Measurements from ENCODE around the gene MYADM. TPM values are rescaled to one million over a fixed set of nuclear protein-coding genes. Genes with fewer than 3 reads are reported as not detected.

The MYADM gene
- total and polyA plus RNA-seq, 9 donors: 21.9 to 234 (median 218) TPM

DNA sequence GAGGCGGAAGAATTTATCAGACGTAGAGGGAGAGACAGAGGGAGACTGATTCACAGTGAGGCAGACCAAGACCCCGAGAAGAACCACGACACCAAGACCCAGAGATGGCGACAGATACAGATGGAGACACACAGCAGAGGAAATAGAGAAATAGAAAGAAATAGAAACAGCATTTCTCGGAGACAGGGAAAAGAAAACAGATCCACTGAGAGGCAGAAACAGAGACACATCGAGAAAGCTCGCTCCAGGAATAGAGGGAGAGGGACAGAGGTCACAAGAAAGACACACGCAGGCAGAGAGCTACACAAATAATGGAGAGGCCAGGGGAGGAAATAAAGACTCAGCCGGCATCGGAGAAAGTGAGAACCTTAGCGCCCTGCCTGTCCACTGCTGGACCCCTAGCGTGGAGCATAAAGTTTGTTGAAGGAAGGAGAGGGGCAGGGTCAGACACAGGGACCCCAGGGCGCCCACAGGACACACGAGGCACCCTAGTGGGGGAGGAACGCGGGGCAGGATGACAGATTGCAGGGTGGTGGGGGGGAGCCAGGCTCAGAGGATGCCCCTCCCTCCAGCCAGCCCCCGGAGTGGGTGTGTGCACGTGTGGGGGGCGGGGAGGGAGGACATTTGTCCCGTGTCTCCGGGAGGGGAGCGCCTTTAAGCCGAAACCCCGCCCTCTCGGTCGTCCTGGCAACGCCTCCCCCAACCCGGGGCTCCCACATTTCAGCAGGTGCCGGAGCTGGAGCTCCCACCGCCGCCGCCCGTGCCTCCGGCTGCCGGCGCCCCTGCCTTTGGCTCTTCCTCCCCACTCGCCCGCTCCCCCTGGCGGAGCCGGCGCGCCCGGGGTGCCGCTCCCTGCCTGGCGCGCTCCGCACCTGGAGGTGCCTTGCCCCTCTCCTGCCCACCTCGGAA lies 14.1 kb downstream of the MYADM start, which contains the start of gene PRKCG:
Gene PRKCG, plus strand, starts transcription at position 716 of the 909 bp plus-strand sequence. CDS start 298 bp downstream, outside the sequence.
- H3K27me3 ChIP-seq (ENCODE audit: control insufficient read depth, insufficient read depth, low read length): peaks cover 66% of the 10 kb centered on the region

GRCh38 chr19:53882391-53883050 lies 14.8 kb downstream of the MYADM start:
- peak; percentile 27 for DNase-seq
- 6% methylated on average over 9 of the region's 18 CpGs for WGBS (ENCODE audit: insufficient coverage)
- H3K4me3 ChIP-seq (ENCODE audit: low read length): no peak overlapping the region
- peaks cover 42% of the 10 kb centered on the region for H3K4me1 ChIP-seq (ENCODE audit: control insufficient read depth, insufficient read depth, low read length)
- H3K27ac ChIP-seq (ENCODE audit: low read length): no peak overlapping the region
- peaks cover 67% of the 10 kb centered on the region for H3K27me3 ChIP-seq (ENCODE audit: control insufficient read depth, insufficient read depth, low read length)
- no peaks in the 10 kb centered on the region for H3K36me3 ChIP-seq (ENCODE audit: control insufficient read depth, insufficient read depth, low read length)
- no peaks in the 10 kb centered on the region for H3K9me3 ChIP-seq (replicated peaks; ENCODE audit: control insufficient read depth, low read depth, low read length)

More for the DNA sequence above, 14.1 kb downstream of the MYADM start, which contains the start of gene PRKCG:
- H3K36me3 ChIP-seq (ENCODE audit: control insufficient read depth, insufficient read depth, low read length): peaks cover 6% of the 10 kb centered on the region
- H3K4me1 ChIP-seq (ENCODE audit: control insufficient read depth, insufficient read depth, low read length): peaks cover 46% of the 10 kb centered on the region
- peak within 1 kb of the TSS; percentile 29 for H3K4me3 ChIP-seq (ENCODE audit: low read length)
- 1% methylated on average over 45 of the region's 49 CpGs for WGBS (ENCODE audit: insufficient coverage)
- H3K9me3 ChIP-seq (replicated peaks; ENCODE audit: control insufficient read depth, low read depth, low read length): no peaks in the 10 kb centered on the region
- peak; percentile 62 for DNase-seq
- no peak within 1 kb of the TSS for H3K27ac ChIP-seq (ENCODE audit: low read length)

- Histone ChIP-seq H3K4me3 (ENCODE audit: low read length) (no peak overlapping the region), H3K4me1 (ENCODE audit: control insufficient read depth, insufficient read depth, low read length) (peaks cover 42% of the 10 kb centered on the region), H3K27ac (ENCODE audit: low read length) (no peak overlapping the region), H3K9me3 (replicated peaks; ENCODE audit: control insufficient read depth, low read depth, low read length) (no peaks in the 10 kb centered on the region), H3K36me3 (ENCODE audit: control insufficient read depth, insufficient read depth, low read length) (no peaks in the 10 kb centered on the region), H3K27me3 (ENCODE audit: control insufficient read depth, insufficient read depth, low read length) (peaks cover 67% of the 10 kb centered on the region)
- WGBS (ENCODE audit: insufficient coverage): 7% methylated on average over 3 of the region's 19 CpGs
- peak; percentile 19 for DNase-seq
These were observed 15.6 kb downstream of the MYADM start for GRCh38 chr19:53883231-53883661.

DNA sequence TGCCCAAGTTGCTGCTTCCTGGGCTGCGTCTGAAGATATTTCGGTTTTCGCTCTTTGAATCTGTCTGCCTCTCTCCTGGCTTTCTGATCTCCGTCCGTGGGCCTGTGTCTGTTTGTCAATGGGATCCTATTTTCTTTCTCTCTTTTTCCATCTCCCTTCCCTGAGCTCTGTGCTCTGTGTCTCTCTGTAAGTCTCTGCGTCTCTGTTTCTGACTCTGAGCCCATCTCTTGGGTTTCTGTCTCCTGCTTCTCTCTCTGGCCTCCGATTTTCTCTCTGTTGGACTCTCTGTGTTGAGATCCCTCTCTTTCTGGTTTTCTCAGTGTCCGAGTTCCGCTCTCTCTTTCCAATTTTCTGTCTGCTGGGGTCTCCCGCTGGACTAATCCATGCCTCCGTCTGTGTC lies 16.1 kb downstream of the MYADM start:
- Histone ChIP-seq H3K27ac (ENCODE audit: low read length) (no peak overlapping the region), H3K4me3 (ENCODE audit: low read length) (no peak overlapping the region), H3K36me3 (ENCODE audit: control insufficient read depth, insufficient read depth, low read length) (no peaks in the 10 kb centered on the region), H3K4me1 (ENCODE audit: control insufficient read depth, insufficient read depth, low read length) (peaks cover 41% of the 10 kb centered on the region), H3K9me3 (replicated peaks; ENCODE audit: control insufficient read depth, low read depth, low read length) (no peaks in the 10 kb centered on the region), H3K27me3 (ENCODE audit: control insufficient read depth, insufficient read depth, low read length) (peaks cover 67% of the 10 kb centered on the region)
- WGBS (ENCODE audit: insufficient coverage): 8% methylated on average over 11 of the region's 11 CpGs
- no peak for DNase-seq

GRCh38 chr19:53884256-53884655 lies 16.6 kb downstream of the MYADM start:
- DNase-seq: no peak
- WGBS (ENCODE audit: insufficient coverage): 39% methylated on average over 6 of the region's 12 CpGs
- no peaks in the 10 kb centered on the region for H3K36me3 ChIP-seq (ENCODE audit: control insufficient read depth, insufficient read depth, low read length)
- H3K4me1 ChIP-seq (ENCODE audit: control insufficient read depth, insufficient read depth, low read length): peaks cover 37% of the 10 kb centered on the region
- no peak overlapping the region for H3K27ac ChIP-seq (ENCODE audit: low read length)
- peaks cover 67% of the 10 kb centered on the region for H3K27me3 ChIP-seq (ENCODE audit: control insufficient read depth, insufficient read depth, low read length)
- H3K9me3 ChIP-seq (replicated peaks; ENCODE audit: control insufficient read depth, low read depth, low read length): no peaks in the 10 kb centered on the region
- no peak overlapping the region for H3K4me3 ChIP-seq (ENCODE audit: low read length)

- no peak for DNase-seq
- Histone ChIP-seq H3K27ac (ENCODE audit: low read length) (no peak overlapping the region), H3K36me3 (ENCODE audit: control insufficient read depth, insufficient read depth, low read length) (no peaks in the 10 kb centered on the region), H3K9me3 (replicated peaks; ENCODE audit: control insufficient read depth, low read depth, low read length) (no peaks in the 10 kb centered on the region), H3K4me1 (ENCODE audit: control insufficient read depth, insufficient read depth, low read length) (peaks cover 32% of the 10 kb centered on the region), H3K27me3 (ENCODE audit: control insufficient read depth, insufficient read depth, low read length) (peaks cover 66% of the 10 kb centered on the region), H3K4me3 (ENCODE audit: low read length) (no peak overlapping the region)
- WGBS (ENCODE audit: insufficient coverage): 82% methylated on average over 6 of the region's 10 CpGs
These were observed 17.4 kb downstream of the MYADM start for GRCh38 chr19:53885036-53885435.

GRCh38 chr19:53892301-53892980 lies 24.8 kb downstream of the MYADM start:
- Histone ChIP-seq H3K9me3 (replicated peaks; ENCODE audit: control insufficient read depth, low read depth, low read length) (no peaks in the 10 kb centered on the region), H3K4me3 (ENCODE audit: low read length) (no peak overlapping the region), H3K27me3 (ENCODE audit: control insufficient read depth, insufficient read depth, low read length) (peaks cover 32% of the 10 kb centered on the region), H3K27ac (ENCODE audit: low read length) (no peak overlapping the region), H3K36me3 (ENCODE audit: control insufficient read depth, insufficient read depth, low read length) (no peaks in the 10 kb centered on the region), H3K4me1 (ENCODE audit: control insufficient read depth, insufficient read depth, low read length) (no peaks in the 10 kb centered on the region)
- 53% methylated on average over 9 of the region's 23 CpGs for WGBS (ENCODE audit: insufficient coverage)
- DNase-seq: no peak

DNA sequence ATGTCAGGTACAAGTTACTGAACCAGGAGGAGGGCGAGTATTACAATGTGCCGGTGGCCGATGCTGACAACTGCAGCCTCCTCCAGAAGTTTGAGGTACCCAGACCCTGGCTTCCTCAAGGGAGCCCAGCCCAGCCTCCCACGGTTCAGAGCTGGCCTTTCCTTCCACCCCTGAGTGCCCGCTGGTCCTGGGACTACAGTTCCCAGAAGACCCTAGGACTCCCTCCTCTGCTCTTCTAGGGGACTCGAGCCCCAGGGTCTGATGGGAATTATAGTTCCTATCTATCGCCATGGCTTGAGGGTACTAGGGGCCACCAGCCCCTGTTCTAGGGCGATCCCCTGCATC lies 25.3 kb downstream of the MYADM start:
- no peak for DNase-seq
- H3K27me3 ChIP-seq (ENCODE audit: control insufficient read depth, insufficient read depth, low read length): peaks cover 36% of the 10 kb centered on the region
- H3K36me3 ChIP-seq (ENCODE audit: control insufficient read depth, insufficient read depth, low read length): no peaks in the 10 kb centered on the region
- no peaks in the 10 kb centered on the region for H3K9me3 ChIP-seq (replicated peaks; ENCODE audit: control insufficient read depth, low read depth, low read length)
- no peak overlapping the region for H3K4me3 ChIP-seq (ENCODE audit: low read length)
- H3K27ac ChIP-seq (ENCODE audit: low read length): no peak overlapping the region
- no peaks in the 10 kb centered on the region for H3K4me1 ChIP-seq (ENCODE audit: control insufficient read depth, insufficient read depth, low read length)
- 61% methylated on average over 6 of the region's 8 CpGs for WGBS (ENCODE audit: insufficient coverage)

DNA sequence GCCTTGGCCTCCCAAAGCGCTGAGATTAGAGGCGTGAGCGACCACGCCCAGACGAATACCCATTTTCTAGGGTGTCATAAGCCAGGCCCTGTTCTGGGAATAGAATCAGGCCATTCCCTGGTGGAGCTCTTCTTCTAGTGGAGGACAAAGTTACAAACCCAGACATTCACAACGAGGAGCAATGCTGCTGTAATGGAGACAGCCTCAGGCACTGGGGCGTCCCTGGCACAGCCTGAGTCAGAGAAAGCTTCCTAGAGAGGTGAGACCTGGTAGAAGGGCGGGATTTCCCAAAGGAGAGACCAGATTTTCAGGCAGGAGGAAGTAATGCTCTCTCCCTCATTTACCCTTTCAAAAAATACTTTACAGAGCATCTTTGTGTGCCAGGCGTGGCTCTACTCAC lies 27.0 kb downstream of the MYADM start:
- Histone ChIP-seq H3K9me3 (replicated peaks; ENCODE audit: control insufficient read depth, low read depth, low read length) (no peaks in the 10 kb centered on the region), H3K4me3 (ENCODE audit: low read length) (no peak overlapping the region), H3K36me3 (ENCODE audit: control insufficient read depth, insufficient read depth, low read length) (no peaks in the 10 kb centered on the region), H3K27ac (ENCODE audit: low read length) (no peak overlapping the region), H3K27me3 (ENCODE audit: control insufficient read depth, insufficient read depth, low read length) (peaks cover 39% of the 10 kb centered on the region), H3K4me1 (ENCODE audit: control insufficient read depth, insufficient read depth, low read length) (no peaks in the 10 kb centered on the region)
- no peak for DNase-seq
- WGBS (ENCODE audit: insufficient coverage): 95% methylated on average over 5 of the region's 9 CpGs

- Histone ChIP-seq H3K27me3 (ENCODE audit: control insufficient read depth, insufficient read depth, low read length) (peaks cover 35% of the 10 kb centered on the region), H3K4me1 (ENCODE audit: control insufficient read depth, insufficient read depth, low read length) (no peaks in the 10 kb centered on the region), H3K9me3 (replicated peaks; ENCODE audit: control insufficient read depth, low read depth, low read length) (no peaks in the 10 kb centered on the region), H3K36me3 (ENCODE audit: control insufficient read depth, insufficient read depth, low read length) (no peaks in the 10 kb centered on the region), H3K27ac (ENCODE audit: low read length) (no peak overlapping the region), H3K4me3 (ENCODE audit: low read length) (no peak overlapping the region)
- 36% methylated on average over 3 of the region's 4 CpGs for WGBS (ENCODE audit: insufficient coverage)
- no peak for DNase-seq
These were observed 29.0 kb downstream of the MYADM start for GRCh38 chr19:53896682-53897081.
